Stimulated activated CD8-positive, alpha-beta memory T cell treated with anti-CD3 and anti-CD28 coated beads, Interleukin-7, amount 100 ng/mL, for 1 hour (primary cell): ENCODE data around the gene ZNF341.
"Not testable (repeated sequence)": the region's sequence is repeated elsewhere in the genome, so short reads cannot be mapped to it uniquely, and the experiment has no call there.

Experiments used
- DNase-seq, 2 donors: peaks; one replicate each; pipeline ENCODE4 v3.0.0-alpha.2; 2020; ENCODE audit warnings: low read depth in 2 of 2

Gene ZNF341

GRCh38 chr20:33731693-33732165 lies at the start of gene ZNF341:
TSS of gene ZNF341 (plus strand) at chr20:33731996. CDS start at chr20:33732022, 26 bp downstream.
- peak; percentile 74 to 75 for DNase-seq

GRCh38 chr20:33684533-33685327 lies 47.1 kb upstream of the ZNF341 start:
- no peak for DNase-seq

- DNase-seq = no peak
Measured at GRCh38 chr20:33685328-33686099, 46.3 kb upstream of the ZNF341 start.

GRCh38 chr20:33686100-33686983 lies 45.5 kb upstream of the ZNF341 start, which contains the start of gene E2F1:
TSS of gene E2F1 (minus strand) at chr20:33686385. CDS start at chr20:33686264, 121 bp downstream.
- DNase-seq = peak; percentile 88 to 91

- no peak for DNase-seq
Measured at GRCh38 chr20:33686984-33687366, 44.8 kb upstream of the ZNF341 start.

- DNase-seq = no peak
Measured at GRCh38 chr20:33687370-33687915, 44.4 kb upstream of the ZNF341 start.

- DNase-seq = no peak
Measured at GRCh38 chr20:33687993-33688937, 43.5 kb upstream of the ZNF341 start.

- no peak for DNase-seq
Measured at GRCh38 chr20:33688938-33689424, 42.8 kb upstream of the ZNF341 start.

- DNase-seq = no peak
Measured at GRCh38 chr20:33689493-33689892, 42.3 kb upstream of the ZNF341 start.

- peak in 1 of 2 donors; percentile 14 for DNase-seq
Measured at GRCh38 chr20:33689973-33690372, 41.8 kb upstream of the ZNF341 start.

- no peak for DNase-seq
Measured at GRCh38 chr20:33693289-33693688, 38.5 kb upstream of the ZNF341 start.

- no peak for DNase-seq
Measured at GRCh38 chr20:33693741-33694638, 37.8 kb upstream of the ZNF341 start.

GRCh38 chr20:33694639-33695012 lies 37.2 kb upstream of the ZNF341 start:
- no peak for DNase-seq

- DNase-seq = no peak
Measured at GRCh38 chr20:33696448-33696847, 35.3 kb upstream of the ZNF341 start.

GRCh38 chr20:33697129-33697528 lies 34.7 kb upstream of the ZNF341 start:
- no peak for DNase-seq

GRCh38 chr20:33698966-33699365 lies 32.8 kb upstream of the ZNF341 start:
- not testable (repeated sequence) for DNase-seq

- DNase-seq = not testable (repeated sequence)
Measured at GRCh38 chr20:33700696-33701441, 30.9 kb upstream of the ZNF341 start.
